HepG2 (cell line): Measurements from ENCODE around the gene RBAK. TPM values are rescaled to one million over a fixed set of nuclear protein-coding genes. Genes with fewer than 3 reads are reported as not detected.

Experiments
- ATAC-seq: fragments of 200-7000 bp; cut with Tn5 transposase; 3 replicates; pipeline ENCODE4 v1.9.1; 2020; ENCODE audit warnings: mild to moderate bottlenecking, moderate library complexity
- BruUV-seq: library from RNA; stranded (reverse); fragments of 400-500 nt; replicated peaks from 2 replicates; lab custom pipeline; 2021; lab: Mats Ljungman, UMichigan
- CTCF ChIA-PET: fragments of 300-600 bp; formaldehyde crosslinking; extraction: SDS; loops from one replicate; lab custom pipeline; 2021; ENCODE audit warnings: low total read pairs, inconsistent platforms, low intra/inter-chr PET ratio; lab: Yijun Ruan, JAX
- POLR2A ChIA-PET: fragments of 350-600 bp; sonication (Branson Sonifier 250); formaldehyde crosslinking; loops from one replicate; lab custom pipeline; 2020; ENCODE audit warnings: antibody characterized with exemption, inconsistent platforms; lab: Yijun Ruan, JAX
- DNase-seq: peaks from one replicate; pipeline ENCODE4 v3.0.0-alpha.2; 2015; ENCODE audit warnings: low spot score
- FAIRE-seq: peaks from 3 replicates; lab custom pipeline; 2011; peaks lifted over from hg19 to GRCh38; lab: Jason Lieb, UNC
- H2AFZ ChIP-seq: one replicate; pipeline ENCODE4 v1.6.1; 2011; ENCODE audit warnings: low read length, inconsistent platforms
- H3K27ac ChIP-seq: fragments of 300-600 bp; 3 replicates; pipeline ENCODE4 v1.8.0; 2011; ENCODE audit warnings: mixed run types, mild to moderate bottlenecking, mixed read lengths, low read length, inconsistent platforms; ENCODE audit not compliant: insufficient read depth; ENCODE audit errors: extremely low read length
- H3K27me3 ChIP-seq, 2 experiments: fragments of 200-600 bp in 1 of 2; 2 replicates in 1 of 2; 3 replicates in 1 of 2; pipeline versions ENCODE4 v1.6.0 to v1.8.0; 2011; ENCODE audit warnings: low read length in 2 of 2, mild to moderate bottlenecking in 2 of 2, moderate library complexity in 2 of 2, inconsistent platforms in 1 of 2; ENCODE audit not compliant: insufficient read depth in 2 of 2, control insufficient read depth in 1 of 2
- H3K36me3 ChIP-seq, 2 experiments: fragments of 200-600 bp in 1 of 2; replicated peaks in 1 of 2; 2 replicates in 1 of 2; 3 replicates in 1 of 2; pipeline versions ENCODE4 v1.5.1 to v1.8.0; 2011; ENCODE audit warnings: low read length in 2 of 2, inconsistent platforms in 1 of 2; ENCODE audit not compliant: insufficient read depth in 2 of 2, control insufficient read depth in 1 of 2
- H3K4me1 ChIP-seq: 2 replicates; pipeline ENCODE4 v1.5.1; 2012; ENCODE audit warnings: low read length, inconsistent platforms; ENCODE audit not compliant: insufficient read depth
- H3K4me2 ChIP-seq: 2 replicates; pipeline ENCODE4 v1.6.0; 2011; ENCODE audit warnings: low read depth, low read length, inconsistent platforms
- H3K4me3 ChIP-seq, 3 experiments: fragments of 200-600 bp in 1 of 3; sonication (generic), shearing (Covaris generic) in 1 of 3; replicated peaks in 1 of 3; 2 replicates each; pipeline ENCODE4 v1.5.1; 2011 to 2016; ENCODE audit warnings: low read length in 3 of 3, inconsistent platforms in 2 of 3, low read depth in 2 of 3, mild to moderate bottlenecking in 2 of 3, control low read depth in 1 of 3, mixed read lengths in 1 of 3; ENCODE audit not compliant: insufficient read depth in 1 of 3
- H3K79me2 ChIP-seq: one replicate; pipeline ENCODE4 v1.6.1; 2011; ENCODE audit warnings: low read length, inconsistent platforms; ENCODE audit not compliant: insufficient read depth
- H3K9ac ChIP-seq: 2 replicates; pipeline ENCODE4 v1.6.0; 2011; ENCODE audit warnings: mild to moderate bottlenecking, low read depth, low read length, inconsistent platforms; ENCODE audit not compliant: insufficient read depth
- H3K9me3 ChIP-seq: 2 replicates; pipeline ENCODE4 v1.5.1; 2012; ENCODE audit warnings: mild to moderate bottlenecking, low read length
- H4K20me1 ChIP-seq: 2 replicates; pipeline ENCODE4 v1.6.0; 2011; ENCODE audit warnings: inconsistent platforms, mild to moderate bottlenecking, low read length, moderate library complexity; ENCODE audit not compliant: insufficient read depth
- ATF7 ChIP-seq, 2 experiments: fragments of 450-650 bp in 1 of 2; sonication (generic) in 1 of 2; formaldehyde crosslinking in 1 of 2; IDR thresholded peaks; 2 replicates each; pipeline versions ENCODE4 v1.4.0 to v1.6.1; 2016 to 2020; ENCODE audit warnings: antibody characterized with exemption in 1 of 2, mild to moderate bottlenecking in 1 of 2, missing genetic modification reagents in 1 of 2
- HDAC2 ChIP-seq: sonication (generic); formaldehyde crosslinking; IDR thresholded peaks from 2 replicates; pipeline ENCODE4 v1.4.0; 2020; ENCODE audit warnings: missing genetic modification reagents
- MED13 ChIP-seq: sonication (generic); formaldehyde crosslinking; IDR thresholded peaks from 2 replicates; pipeline ENCODE4 v1.5.0; 2020; ENCODE audit warnings: missing genetic modification reagents
- SIX4 ChIP-seq: sonication (generic); formaldehyde crosslinking; IDR thresholded peaks from 2 replicates; pipeline ENCODE4 v1.4.0; 2020; ENCODE audit warnings: missing genetic modification reagents
- ZBTB26 ChIP-seq: IDR thresholded peaks from 2 replicates; pipeline ENCODE4 v1.6.1; 2016; ENCODE audit warnings: missing compliant biosample characterization, missing genetic modification reagents, borderline replicate concordance
- ZNF317 ChIP-seq: sonication (generic); formaldehyde crosslinking; IDR thresholded peaks from 2 replicates; pipeline ENCODE4 v1.5.0; 2020; ENCODE audit warnings: mild to moderate bottlenecking, missing genetic modification reagents
- ZNF547 ChIP-seq: sonication (generic); formaldehyde crosslinking; IDR thresholded peaks from 2 replicates; pipeline ENCODE4 v1.5.1; 2020; ENCODE audit warnings: mild to moderate bottlenecking, missing genetic modification reagents
- ZNF850 ChIP-seq: sonication (generic); formaldehyde crosslinking; conservative IDR thresholded peaks from 2 replicates; pipeline ENCODE4 v1.9.0; 2021; ENCODE audit warnings: mild to moderate bottlenecking, missing genetic modification reagents
- WGBS: methylation state at CpG from one replicate; pipeline ENCODE4 v1.1.6; 2017; ENCODE audit warnings: low lambda C conversion rate; 5-methylcytosine and 5-hydroxymethylcytosine counted together
- in situ Hi-C: cut with HindIII; loops from 2 replicates; pipeline ENCODE4 v1.10.0; 2017; ENCODE audit warnings: low pct_unique_long_range_greater_than_20kb; ENCODE audit not compliant: extremely low pct_ligation_motif_present
- intact Hi-C: fragments of 100-400 bp; cut with micrococcal nuclease; formaldehyde crosslinking; loops from one replicate; pipeline ENCODE4 v1.10.0; 2022; ENCODE audit not compliant: unreplicated experiment
- polyA plus RNA-seq, 8 experiments: library from polyadenylated mRNA; depleted of rRNA in 3 of 8; stranded (reverse) in 7 of 8; unstranded in 1 of 8; fragments of >200 nt; fragmentation: Illumina TruSeq in 4 of 8; extraction: Trizol in 4 of 8; gene quantifications; 2 replicates each; pipeline versions ENCODE4 v1.2.1 to v1.2.3, GENCODE V29; 2011 to 2016; ENCODE audit warnings: low read depth in 4 of 8, missing spikeins in 1 of 8, mixed read lengths in 1 of 8; ENCODE audit not compliant: insufficient read depth in 1 of 8
- total RNA-seq, 5 experiments: library from RNA; depleted of rRNA; stranded (reverse); fragments of >200 nt; fragmentation: Illumina TruSeq; extraction: Trizol; gene quantifications; 2 replicates each; pipeline ENCODE4 v1.2.3, GENCODE V29; 2016; ENCODE audit warnings: low read depth in 1 of 5

RBAK gene
- total and polyA plus RNA-seq, 2 of the 13 experiments (the other 11 are each of a cell fraction or from before 2014, with no cell fraction given): 4.4 to 11.8 TPM

GRCh38 chr7:5094641-5095040 is 49.0 kb downstream of the RBAK start:
- Histone ChIP-seq H3K9ac (no peak overlapping the region), H3K4me2 (no peak overlapping the region), H3K9me3 (peaks cover 19% of the 10 kb centered on the region), H2AFZ (no peak overlapping the region), H3K27ac (no peak overlapping the region), H3K36me3 (no peaks in the 10 kb centered on the region), H3K4me1 (no peaks in the 10 kb centered on the region), H3K79me2 (no peaks in the 10 kb centered on the region), H3K4me3 (no peak overlapping the region), H4K20me1 (no peaks in the 10 kb centered on the region), H3K27me3 (no peaks in the 10 kb centered on the region)
- no peak for FAIRE-seq
- ChIA-PET CTCF (no interaction called here), POLR2A (no interaction called here)
- TF ChIP-seq SIX4 (CRISPR knock-in tag) (no peak), ZNF850 (CRISPR knock-in tag) (no peak), ZNF317 (peak; percentile 100)
- in situ Hi-C loops: no loop called here
- ATAC-seq: no peak
- no TSS peak for BruUV-seq
- 46% methylated on average over 2 of the region's 2 CpGs for WGBS
- intact Hi-C loops: no loop called here
- DNase-seq: no peak

GRCh38 chr7:5116359-5116758 is 70.7 kb downstream of the RBAK start:
- Histone ChIP-seq H3K9me3 (no peaks in the 10 kb centered on the region), H4K20me1 (no peaks in the 10 kb centered on the region), H3K4me2 (no peak overlapping the region), H3K9ac (no peak overlapping the region), H3K4me1 (no peaks in the 10 kb centered on the region), H3K4me3 (no peak overlapping the region), H3K79me2 (no peaks in the 10 kb centered on the region), H3K27me3 (peaks cover 0 to 16% of the 10 kb centered on the region in 2 experiments; a peak in 3 of 5 replicates), H2AFZ (no peak overlapping the region), H3K27ac (no peak overlapping the region), H3K36me3 (no peaks in the 10 kb centered on the region)
- in situ Hi-C loops: no loop called here
- TF ChIP-seq ZNF547: no peak
- TF ChIP-seq ZBTB26 (CRISPR knock-in tag): no peak
- TF ChIP-seq ATF7 (IDR thresholded peaks at IDR 0.05): no peak
- TF ChIP-seq ATF7 (CRISPR knock-in tag; IDR thresholded peaks at IDR 0.05): no peak
- TF ChIP-seq MED13 (CRISPR knock-in tag): no peak
- TF ChIP-seq HDAC2 (CRISPR knock-in tag): no peak
- WGBS: 67% methylated on average over 1 of the region's 7 CpGs
- FAIRE-seq: no peak
- no peak for DNase-seq
- POLR2A ChIA-PET: no interaction called here
- CTCF ChIA-PET: no interaction called here
- peak; percentile 25; the same call in 2 of the 3 replicates for ATAC-seq
- intact Hi-C loops: no loop called here
- BruUV-seq: no TSS peak
